HepG2 (cell line): Measurements from ENCODE around the gene ABCC1. TPM values are rescaled to one million over a fixed set of nuclear protein-coding genes. Genes with fewer than 3 reads are reported as not detected.

Experiments used
- ATAC-seq: fragments of 200-7000 bp; cut with Tn5 transposase; 3 replicates; pipeline ENCODE4 v1.9.1; 2020; ENCODE audit warnings: mild to moderate bottlenecking, moderate library complexity
- BruUV-seq: library from RNA; stranded (reverse); fragments of 400-500 nt; replicated peaks from 2 replicates; lab custom pipeline; 2021; lab: Mats Ljungman, UMichigan
- CTCF ChIA-PET: fragments of 300-600 bp; formaldehyde crosslinking; extraction: SDS; loops from one replicate; lab custom pipeline; 2021; ENCODE audit warnings: low total read pairs, inconsistent platforms, low intra/inter-chr PET ratio; lab: Yijun Ruan, JAX
- POLR2A ChIA-PET: fragments of 350-600 bp; sonication (Branson Sonifier 250); formaldehyde crosslinking; loops from one replicate; lab custom pipeline; 2020; ENCODE audit warnings: antibody characterized with exemption, inconsistent platforms; lab: Yijun Ruan, JAX
- DNase-seq: peaks from one replicate; pipeline ENCODE4 v3.0.0-alpha.2; 2015; ENCODE audit warnings: low spot score
- FAIRE-seq: peaks from 3 replicates; lab custom pipeline; 2011; peaks lifted over from hg19 to GRCh38; lab: Jason Lieb, UNC
- H2AFZ ChIP-seq: one replicate; pipeline ENCODE4 v1.6.1; 2011; ENCODE audit warnings: low read length, inconsistent platforms
- H3K27ac ChIP-seq: fragments of 300-600 bp; 3 replicates; pipeline ENCODE4 v1.8.0; 2011; ENCODE audit warnings: mixed run types, mild to moderate bottlenecking, mixed read lengths, low read length, inconsistent platforms; ENCODE audit not compliant: insufficient read depth; ENCODE audit errors: extremely low read length
- H3K27me3 ChIP-seq, 2 experiments: fragments of 200-600 bp in 1 of 2; 2 replicates in 1 of 2; 3 replicates in 1 of 2; pipeline versions ENCODE4 v1.6.0 to v1.8.0; 2011; ENCODE audit warnings: low read length in 2 of 2, mild to moderate bottlenecking in 2 of 2, moderate library complexity in 2 of 2, inconsistent platforms in 1 of 2; ENCODE audit not compliant: insufficient read depth in 2 of 2, control insufficient read depth in 1 of 2
- H3K36me3 ChIP-seq, 2 experiments: fragments of 200-600 bp in 1 of 2; replicated peaks in 1 of 2; 2 replicates in 1 of 2; 3 replicates in 1 of 2; pipeline versions ENCODE4 v1.5.1 to v1.8.0; 2011; ENCODE audit warnings: low read length in 2 of 2, inconsistent platforms in 1 of 2; ENCODE audit not compliant: insufficient read depth in 2 of 2, control insufficient read depth in 1 of 2
- H3K4me1 ChIP-seq: 2 replicates; pipeline ENCODE4 v1.5.1; 2012; ENCODE audit warnings: low read length, inconsistent platforms; ENCODE audit not compliant: insufficient read depth
- H3K4me2 ChIP-seq: 2 replicates; pipeline ENCODE4 v1.6.0; 2011; ENCODE audit warnings: low read depth, low read length, inconsistent platforms
- H3K4me3 ChIP-seq, 3 experiments: fragments of 200-600 bp in 1 of 3; sonication (generic), shearing (Covaris generic) in 1 of 3; replicated peaks in 1 of 3; 2 replicates each; pipeline ENCODE4 v1.5.1; 2011 to 2016; ENCODE audit warnings: low read length in 3 of 3, inconsistent platforms in 2 of 3, low read depth in 2 of 3, mild to moderate bottlenecking in 2 of 3, control low read depth in 1 of 3, mixed read lengths in 1 of 3; ENCODE audit not compliant: insufficient read depth in 1 of 3
- H3K79me2 ChIP-seq: one replicate; pipeline ENCODE4 v1.6.1; 2011; ENCODE audit warnings: low read length, inconsistent platforms; ENCODE audit not compliant: insufficient read depth
- H3K9ac ChIP-seq: 2 replicates; pipeline ENCODE4 v1.6.0; 2011; ENCODE audit warnings: mild to moderate bottlenecking, low read depth, low read length, inconsistent platforms; ENCODE audit not compliant: insufficient read depth
- H3K9me3 ChIP-seq: 2 replicates; pipeline ENCODE4 v1.5.1; 2012; ENCODE audit warnings: mild to moderate bottlenecking, low read length
- H4K20me1 ChIP-seq: 2 replicates; pipeline ENCODE4 v1.6.0; 2011; ENCODE audit warnings: inconsistent platforms, mild to moderate bottlenecking, low read length, moderate library complexity; ENCODE audit not compliant: insufficient read depth
- DNMT1 ChIP-seq: sonication (generic); formaldehyde crosslinking; IDR thresholded peaks from 2 replicates; pipeline ENCODE4 v1.5.1; 2020; ENCODE audit warnings: mild to moderate bottlenecking, missing genetic modification reagents
- DPF2 ChIP-seq: sonication (generic); formaldehyde crosslinking; IDR thresholded peaks from 2 replicates; pipeline ENCODE4 v1.4.0; 2020; ENCODE audit warnings: mild to moderate bottlenecking, low read depth, missing genetic modification reagents, borderline replicate concordance
- KMT2B ChIP-seq: IDR thresholded peaks from 2 replicates; pipeline ENCODE4 v1.6.1; 2016; ENCODE audit warnings: missing genetic modification reagents, missing compliant biosample characterization
- MBNL3 ChIP-seq: fragments of 250-450 bp; sonication (Bioruptor Pico); conservative IDR thresholded peaks from 2 replicates; pipeline ENCODE4 v1.8.0; 2022; ENCODE audit warnings: mild to moderate bottlenecking, inconsistent platforms
- MED8 ChIP-seq: sonication (generic); formaldehyde crosslinking; IDR thresholded peaks from 2 replicates; pipeline ENCODE4 v1.8.1; 2023; ENCODE audit warnings: mild to moderate bottlenecking, missing genetic modification reagents; ENCODE audit not compliant: insufficient replicate concordance
- SRSF9 ChIP-seq: fragments of 200-400 bp; formaldehyde crosslinking; IDR thresholded peaks from 2 replicates; pipeline ENCODE4 v1.6.1; 2018; ENCODE audit warnings: borderline replicate concordance, mild to moderate bottlenecking, low read depth, low read length; ENCODE audit not compliant: insufficient read depth, poor library complexity, severe bottlenecking
- TBL1XR1 ChIP-seq: fragments of 150-350 bp; IDR thresholded peaks from 2 replicates; pipeline ENCODE4 v1.6.1; 2014; ENCODE audit warnings: borderline replicate concordance, low read length; ENCODE audit not compliant: partially characterized antibody
- ZFP1 ChIP-seq: IDR thresholded peaks from 2 replicates; pipeline ENCODE4 v1.6.1; 2016
- ZNF138 ChIP-seq: sonication (generic); formaldehyde crosslinking; IDR thresholded peaks from 2 replicates; pipeline ENCODE4 v1.5.0; 2020; ENCODE audit warnings: mild to moderate bottlenecking, low read depth, missing genetic modification reagents
- ZNF382 ChIP-seq: sonication (generic); formaldehyde crosslinking; IDR thresholded peaks from 2 replicates; pipeline ENCODE4 v1.5.0; 2020; ENCODE audit warnings: missing genetic modification reagents, mild to moderate bottlenecking, borderline replicate concordance
- ZNF749 ChIP-seq: sonication (generic); formaldehyde crosslinking; IDR thresholded peaks from 2 replicates; pipeline ENCODE4 v1.8.0; 2022; ENCODE audit warnings: mild to moderate bottlenecking, missing genetic modification reagents, moderate library complexity, borderline replicate concordance
- WGBS: methylation state at CpG from one replicate; pipeline ENCODE4 v1.1.6; 2017; ENCODE audit warnings: low lambda C conversion rate; 5-methylcytosine and 5-hydroxymethylcytosine counted together
- in situ Hi-C: cut with HindIII; loops from 2 replicates; pipeline ENCODE4 v1.10.0; 2017; ENCODE audit warnings: low pct_unique_long_range_greater_than_20kb; ENCODE audit not compliant: extremely low pct_ligation_motif_present
- intact Hi-C: fragments of 100-400 bp; cut with micrococcal nuclease; formaldehyde crosslinking; loops from one replicate; pipeline ENCODE4 v1.10.0; 2022; ENCODE audit not compliant: unreplicated experiment
- polyA plus RNA-seq, 8 experiments: library from polyadenylated mRNA; depleted of rRNA in 3 of 8; stranded (reverse) in 7 of 8; unstranded in 1 of 8; fragments of >200 nt; fragmentation: Illumina TruSeq in 4 of 8; extraction: Trizol in 4 of 8; gene quantifications; 2 replicates each; pipeline versions ENCODE4 v1.2.1 to v1.2.3, GENCODE V29; 2011 to 2016; ENCODE audit warnings: low read depth in 4 of 8, missing spikeins in 1 of 8, mixed read lengths in 1 of 8; ENCODE audit not compliant: insufficient read depth in 1 of 8
- total RNA-seq, 5 experiments: library from RNA; depleted of rRNA; stranded (reverse); fragments of >200 nt; fragmentation: Illumina TruSeq; extraction: Trizol; gene quantifications; 2 replicates each; pipeline ENCODE4 v1.2.3, GENCODE V29; 2016; ENCODE audit warnings: low read depth in 1 of 5
- TF ChIP-seq, protein P1 (sequence below): sonication (generic); formaldehyde crosslinking; IDR thresholded peaks from 2 replicates; pipeline ENCODE4 v1.8.0; 2022; ENCODE audit warnings: low read depth, missing genetic modification reagents
- TF ChIP-seq, protein P2 (sequence below): sonication (generic); formaldehyde crosslinking; IDR thresholded peaks from 2 replicates; pipeline ENCODE4 v1.4.0; 2020; ENCODE audit warnings: low read depth, mild to moderate bottlenecking, missing genetic modification reagents
- TF ChIP-seq, protein P3 (sequence below): sonication (generic); formaldehyde crosslinking; IDR thresholded peaks from 2 replicates; pipeline ENCODE4 v1.4.0; 2020; ENCODE audit warnings: missing genetic modification reagents, mild to moderate bottlenecking, borderline replicate concordance
- TF ChIP-seq, protein P4 (sequence below): sonication (generic); formaldehyde crosslinking; IDR thresholded peaks from 2 replicates; pipeline ENCODE4 v1.8.0; 2022; ENCODE audit warnings: mild to moderate bottlenecking, missing genetic modification reagents, borderline replicate concordance
- TF ChIP-seq, protein P5 (sequence below): sonication (generic); formaldehyde crosslinking; IDR thresholded peaks from 2 replicates; pipeline ENCODE4 v1.9.0; 2021; ENCODE audit warnings: missing genetic modification reagents, borderline replicate concordance

Gene ABCC1
- total and polyA plus RNA-seq, 2 of the 13 experiments (the other 11 are each of a cell fraction or from before 2014, with no cell fraction given) = 13.0 to 30.6 TPM

DNA sequence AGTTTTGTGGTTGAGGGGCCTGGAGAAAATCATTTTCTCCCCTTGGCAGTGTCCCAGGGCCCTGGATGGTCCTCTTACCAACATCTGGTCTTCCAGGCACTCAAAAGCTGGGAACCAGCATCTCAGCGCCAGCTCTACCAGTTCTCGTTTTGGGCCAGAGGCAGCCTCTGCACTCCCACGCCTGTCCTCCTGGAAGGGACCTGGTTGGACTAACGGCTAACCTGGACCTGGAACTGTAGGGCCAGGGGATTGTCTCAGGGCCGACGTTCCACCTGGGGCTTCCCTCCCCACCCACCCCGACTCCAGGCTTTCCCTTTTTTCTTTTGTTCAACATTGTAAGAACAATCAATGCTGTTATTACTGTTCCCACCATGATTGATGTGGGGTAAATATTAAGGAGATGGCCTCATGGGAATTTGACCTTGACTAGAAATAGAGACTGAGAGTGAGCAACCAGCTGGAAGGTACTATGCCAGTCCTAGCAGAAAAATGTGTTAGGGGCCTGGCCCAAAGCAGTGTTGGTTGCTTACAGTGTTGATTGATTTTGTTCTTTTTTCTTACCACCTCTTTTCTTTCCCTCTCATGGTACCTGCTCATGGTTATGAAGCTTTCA is 192.5 kb downstream of the ABCC1 start:
- CTCF ChIA-PET = no interaction called here

More for the DNA sequence above, 192.5 kb downstream of the ABCC1 start:
- no peaks in the 10 kb centered on the region for H3K79me2 ChIP-seq
- H3K9me3 ChIP-seq = no peaks in the 10 kb centered on the region
- in situ Hi-C loops = no loop called here
- no peak overlapping the region for H2AFZ ChIP-seq
- no peak overlapping the region for H3K4me3 ChIP-seq
- FAIRE-seq (no peak), DNase-seq (no peak), ATAC-seq (no peak)
- H3K36me3 ChIP-seq = peaks cover 32 to 52% of the 10 kb centered on the region in 2 experiments
- no peaks in the 10 kb centered on the region for H3K27me3 ChIP-seq
- no peak overlapping the region for H3K4me2 ChIP-seq
- peaks cover 3% of the 10 kb centered on the region; the same call in 1 of the 2 replicates for H4K20me1 ChIP-seq
- H3K4me1 ChIP-seq = peaks cover 4% of the 10 kb centered on the region
- WGBS = 77% methylated on average over 7 of the region's 7 CpGs
- TF ChIP-seq, protein P1, sequence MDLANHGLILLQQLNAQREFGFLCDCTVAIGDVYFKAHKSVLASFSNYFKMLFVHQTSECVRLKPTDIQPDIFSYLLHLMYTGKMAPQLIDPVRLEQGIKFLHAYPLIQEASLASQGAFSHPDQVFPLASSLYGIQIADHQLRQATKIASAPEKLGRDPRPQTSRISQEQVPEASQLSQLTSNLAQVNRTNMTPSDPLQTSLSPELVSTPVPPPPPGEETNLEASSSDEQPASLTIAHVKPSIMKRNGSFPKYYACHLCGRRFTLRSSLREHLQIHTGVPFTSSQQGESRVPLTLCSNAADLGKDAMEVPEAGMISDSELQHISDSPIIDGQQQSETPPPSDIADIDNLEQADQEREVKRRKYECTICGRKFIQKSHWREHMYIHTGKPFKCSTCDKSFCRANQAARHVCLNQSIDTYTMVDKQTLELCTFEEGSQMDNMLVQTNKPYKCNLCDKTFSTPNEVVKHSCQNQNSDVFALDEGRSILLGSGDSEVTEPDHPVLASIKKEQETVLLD (CRISPR knock-in tag) = no peak
- TF ChIP-seq SRSF9 (no peak), DPF2 (no peak), KMT2B (no peak), ZNF138 (CRISPR knock-in tag) (no peak), ZNF749 (CRISPR knock-in tag) (no peak), MBNL3 (CRISPR knock-in tag) (no peak), DNMT1 (CRISPR knock-in tag) (no peak), MED8 (CRISPR knock-in tag) (no peak), ZNF382 (no peak), TBL1XR1 (no peak), ZFP1 (no peak)
- TF ChIP-seq, protein P2, sequence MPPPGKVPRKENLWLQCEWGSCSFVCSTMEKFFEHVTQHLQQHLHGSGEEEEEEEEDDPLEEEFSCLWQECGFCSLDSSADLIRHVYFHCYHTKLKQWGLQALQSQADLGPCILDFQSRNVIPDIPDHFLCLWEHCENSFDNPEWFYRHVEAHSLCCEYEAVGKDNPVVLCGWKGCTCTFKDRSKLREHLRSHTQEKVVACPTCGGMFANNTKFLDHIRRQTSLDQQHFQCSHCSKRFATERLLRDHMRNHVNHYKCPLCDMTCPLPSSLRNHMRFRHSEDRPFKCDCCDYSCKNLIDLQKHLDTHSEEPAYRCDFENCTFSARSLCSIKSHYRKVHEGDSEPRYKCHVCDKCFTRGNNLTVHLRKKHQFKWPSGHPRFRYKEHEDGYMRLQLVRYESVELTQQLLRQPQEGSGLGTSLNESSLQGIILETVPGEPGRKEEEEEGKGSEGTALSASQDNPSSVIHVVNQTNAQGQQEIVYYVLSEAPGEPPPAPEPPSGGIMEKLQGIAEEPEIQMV (CRISPR knock-in tag) = no peak
- TF ChIP-seq, protein P3, sequence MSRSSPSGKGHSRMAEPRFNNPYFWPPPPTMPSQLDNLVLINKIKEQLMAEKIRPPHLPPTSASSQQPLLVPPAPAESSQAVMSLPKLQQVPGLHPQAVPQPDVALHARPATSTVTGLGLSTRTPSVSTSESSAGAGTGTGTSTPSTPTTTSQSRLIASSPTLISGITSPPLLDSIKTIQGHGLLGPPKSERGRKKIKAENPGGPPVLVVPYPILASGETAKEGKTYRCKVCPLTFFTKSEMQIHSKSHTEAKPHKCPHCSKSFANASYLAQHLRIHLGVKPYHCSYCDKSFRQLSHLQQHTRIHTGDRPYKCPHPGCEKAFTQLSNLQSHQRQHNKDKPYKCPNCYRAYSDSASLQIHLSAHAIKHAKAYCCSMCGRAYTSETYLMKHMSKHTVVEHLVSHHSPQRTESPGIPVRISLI (CRISPR knock-in tag) = no peak
- TF ChIP-seq, protein P4, sequence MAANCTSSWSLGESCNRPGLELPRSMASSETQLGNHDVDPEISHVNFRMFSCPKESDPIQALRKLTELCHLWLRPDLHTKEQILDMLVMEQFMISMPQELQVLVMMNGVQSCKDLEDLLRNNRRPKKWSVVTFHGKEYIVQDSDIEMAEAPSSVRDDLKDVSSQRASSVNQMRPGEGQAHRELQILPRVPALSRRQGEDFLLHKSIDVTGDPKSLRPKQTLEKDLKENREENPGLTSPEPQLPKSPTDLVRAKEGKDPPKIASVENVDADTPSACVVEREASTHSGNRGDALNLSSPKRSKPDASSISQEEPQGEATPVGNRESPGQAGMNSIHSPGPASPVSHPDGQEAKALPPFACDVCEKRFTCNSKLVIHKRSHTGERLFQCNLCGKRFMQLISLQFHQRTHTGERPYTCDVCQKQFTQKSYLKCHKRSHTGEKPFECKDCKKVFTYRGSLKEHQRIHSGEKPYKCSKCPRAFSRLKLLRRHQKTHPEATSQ = no peak
- TF ChIP-seq, protein P5, sequence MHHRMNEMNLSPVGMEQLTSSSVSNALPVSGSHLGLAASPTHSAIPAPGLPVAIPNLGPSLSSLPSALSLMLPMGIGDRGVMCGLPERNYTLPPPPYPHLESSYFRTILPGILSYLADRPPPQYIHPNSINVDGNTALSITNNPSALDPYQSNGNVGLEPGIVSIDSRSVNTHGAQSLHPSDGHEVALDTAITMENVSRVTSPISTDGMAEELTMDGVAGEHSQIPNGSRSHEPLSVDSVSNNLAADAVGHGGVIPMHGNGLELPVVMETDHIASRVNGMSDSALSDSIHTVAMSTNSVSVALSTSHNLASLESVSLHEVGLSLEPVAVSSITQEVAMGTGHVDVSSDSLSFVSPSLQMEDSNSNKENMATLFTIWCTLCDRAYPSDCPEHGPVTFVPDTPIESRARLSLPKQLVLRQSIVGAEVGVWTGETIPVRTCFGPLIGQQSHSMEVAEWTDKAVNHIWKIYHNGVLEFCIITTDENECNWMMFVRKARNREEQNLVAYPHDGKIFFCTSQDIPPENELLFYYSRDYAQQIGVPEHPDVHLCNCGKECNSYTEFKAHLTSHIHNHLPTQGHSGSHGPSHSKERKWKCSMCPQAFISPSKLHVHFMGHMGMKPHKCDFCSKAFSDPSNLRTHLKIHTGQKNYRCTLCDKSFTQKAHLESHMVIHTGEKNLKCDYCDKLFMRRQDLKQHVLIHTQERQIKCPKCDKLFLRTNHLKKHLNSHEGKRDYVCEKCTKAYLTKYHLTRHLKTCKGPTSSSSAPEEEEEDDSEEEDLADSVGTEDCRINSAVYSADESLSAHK (CRISPR knock-in tag) = no peak
- POLR2A ChIA-PET = no interaction called here
- BruUV-seq = no TSS peak
- no peak overlapping the region for H3K27ac ChIP-seq
- intact Hi-C loops = no loop called here
- no peak overlapping the region for H3K9ac ChIP-seq
